Activated T-cell treated with anti-CD3 and anti-CD28 coated beads for 4 hours (primary cell): Measurements from ENCODE around the gene TNFRSF17.
A peak's percentile ranks its signal among the peaks of the same experiment; 100 is the strongest.
"Not testable (repeated sequence)": the region's sequence is repeated elsewhere in the genome, so short reads cannot be mapped to it uniquely, and the experiment has no call there.

Experiments
- DNase-seq: peaks from one replicate; pipeline ENCODE4 v3.0.0-alpha.2; 2020

The TNFRSF17 gene

GRCh38 chr16:11964761-11965551, at the start of gene TNFRSF17:
Gene TNFRSF17 (plus strand): TSS chr16:11965210. CDS start chr16:11965325, 115 bp downstream.
- no peak for DNase-seq

- DNase-seq = peak; percentile 98
Measured at GRCh38 chr16:11915644-11916523, 49.1 kb upstream of the TNFRSF17 start, which contains the start of gene GSPT1. Gene GSPT1 (minus strand): TSS chr16:11915956. CDS start chr16:11915720, 236 bp downstream.

- DNase-seq = no peak
Measured at GRCh38 chr16:11916524-11917285, 48.3 kb upstream of the TNFRSF17 start.

DNA sequence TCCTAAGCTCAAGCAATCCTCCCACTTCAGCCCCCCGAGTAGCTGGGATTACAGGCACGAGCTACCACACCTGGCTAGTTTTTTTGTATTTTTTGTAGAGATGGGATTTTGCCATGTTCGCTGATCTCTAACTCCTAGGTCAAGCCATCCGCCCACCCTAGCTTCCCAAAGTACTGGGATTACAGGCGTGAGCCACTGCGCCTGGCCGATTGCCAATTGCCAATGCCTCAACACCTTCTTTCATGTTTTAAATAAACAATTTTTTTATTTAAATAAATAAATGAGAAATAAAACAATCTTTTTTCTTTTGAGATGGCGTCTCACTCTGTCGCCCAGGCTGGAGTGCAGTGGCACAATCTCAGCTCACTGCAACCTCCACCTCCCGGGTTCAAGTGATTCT, 41.0 kb upstream of the TNFRSF17 start:
- DNase-seq = not testable (repeated sequence)

DNA sequence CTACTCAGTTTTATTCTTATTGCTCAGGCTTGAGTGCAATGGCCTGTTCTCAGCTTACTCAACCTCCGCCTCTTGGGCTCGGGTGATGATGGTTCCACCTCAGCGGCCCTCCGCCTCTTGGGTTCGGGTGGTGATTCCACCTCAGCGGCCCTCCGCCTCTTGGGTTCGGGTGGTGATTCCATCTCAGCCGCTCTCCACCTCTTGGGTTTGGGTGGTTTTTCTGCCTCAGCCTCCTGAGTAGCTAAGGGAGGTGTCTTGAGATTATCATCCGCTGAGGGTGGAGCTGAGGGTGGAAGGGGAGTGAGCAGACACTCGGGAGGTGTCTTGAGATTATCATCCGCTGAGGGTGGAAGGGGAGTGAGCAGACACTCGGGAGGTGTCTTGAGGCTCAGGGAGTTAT, 37.7 kb upstream of the TNFRSF17 start:
- DNase-seq = not testable (repeated sequence)

GRCh38 chr16:11941945-11942344, 23.1 kb upstream of the TNFRSF17 start, which contains the start of gene NPIPB2:
Gene NPIPB2 (minus strand): TSS chr16:11942045. CDS start chr16:11942045, 0 bp downstream.
- DNase-seq = not testable (repeated sequence)

DNA sequence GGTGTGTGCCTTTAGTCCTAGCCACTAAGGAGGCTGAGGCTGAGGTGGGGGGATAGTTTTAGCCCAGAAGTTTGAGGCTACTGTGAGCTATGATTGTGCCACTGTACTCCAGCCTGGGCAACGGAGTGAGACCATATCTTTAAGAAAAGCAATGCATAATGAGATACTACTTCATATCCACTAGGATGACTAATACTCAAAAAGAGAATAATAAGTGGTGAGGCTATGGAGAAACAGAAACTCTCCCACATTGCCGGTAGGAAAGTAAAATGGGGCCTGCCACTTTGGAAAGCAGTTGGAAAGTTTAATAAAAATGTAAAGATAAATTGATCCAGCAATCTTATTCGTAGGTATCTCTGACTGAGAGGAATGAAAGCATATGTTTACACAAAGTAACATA, 18.6 kb upstream of the TNFRSF17 start:
- no peak for DNase-seq

DNA sequence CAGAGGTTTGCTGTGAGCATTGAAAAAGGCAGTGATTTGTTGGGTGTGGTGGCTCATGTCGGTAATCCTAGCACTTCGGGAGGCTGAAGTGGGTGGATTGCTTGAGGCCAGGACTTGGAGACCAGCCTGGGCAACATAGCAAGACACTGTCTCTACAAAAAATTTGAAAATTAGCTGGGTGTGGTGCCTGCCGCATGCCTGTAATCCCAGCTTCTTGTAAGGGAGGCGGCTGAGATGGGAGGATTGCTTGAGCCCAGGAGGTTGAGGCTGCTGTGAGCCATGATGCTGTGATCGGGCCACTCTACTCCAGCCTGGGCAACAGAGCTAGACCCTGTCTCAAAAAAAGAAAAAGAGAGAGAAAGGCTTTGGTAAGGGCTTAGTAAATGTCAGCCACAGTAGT, 16.2 kb upstream of the TNFRSF17 start:
- DNase-seq = no peak

GRCh38 chr16:11949527-11949926, 15.5 kb upstream of the TNFRSF17 start:
- no peak for DNase-seq

GRCh38 chr16:11950388-11950787, 14.6 kb upstream of the TNFRSF17 start:
- no peak for DNase-seq

DNA sequence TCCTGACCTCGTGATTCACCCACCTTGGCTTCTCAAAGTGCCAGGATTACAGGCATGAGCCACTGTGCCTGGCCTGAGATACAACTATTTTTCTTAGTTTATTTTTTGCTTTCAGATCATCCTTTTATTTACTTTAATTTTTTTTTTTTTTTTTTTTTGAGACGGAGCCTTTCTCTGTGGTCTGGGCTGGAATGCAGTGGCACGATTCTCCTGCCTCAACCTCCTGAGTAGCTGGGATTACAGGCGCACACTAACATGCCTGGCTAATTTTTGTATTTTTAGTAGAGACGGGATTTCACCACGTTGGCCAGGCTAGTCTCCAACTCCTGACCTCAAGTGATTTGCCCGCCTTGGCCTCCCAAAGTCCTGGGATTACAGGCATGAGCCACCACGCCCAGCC, 11.4 kb upstream of the TNFRSF17 start:
- DNase-seq = not testable (repeated sequence)

- DNase-seq = no peak
Measured at GRCh38 chr16:11955713-11956123, 9.3 kb upstream of the TNFRSF17 start.

DNA sequence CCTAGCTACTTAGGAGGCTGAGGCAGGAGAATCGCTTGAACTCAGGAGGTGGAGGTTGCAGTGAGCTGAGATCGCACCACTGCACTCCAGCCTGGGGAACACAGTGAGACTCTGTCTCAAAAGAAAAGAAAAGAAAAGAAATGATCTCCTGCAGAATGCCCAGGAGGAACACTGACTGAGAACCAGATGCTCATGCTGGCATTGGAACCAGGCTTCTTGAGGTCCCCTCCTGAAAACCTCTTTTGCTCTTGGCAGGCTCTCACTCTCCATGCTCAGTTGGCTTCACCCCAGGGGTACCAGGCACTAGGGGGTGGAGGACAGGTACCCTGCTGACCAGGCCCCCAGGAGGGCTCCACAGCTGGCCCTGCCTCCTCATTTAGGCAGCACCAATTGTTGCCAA, 8.5 kb upstream of the TNFRSF17 start:
- DNase-seq = no peak

DNA sequence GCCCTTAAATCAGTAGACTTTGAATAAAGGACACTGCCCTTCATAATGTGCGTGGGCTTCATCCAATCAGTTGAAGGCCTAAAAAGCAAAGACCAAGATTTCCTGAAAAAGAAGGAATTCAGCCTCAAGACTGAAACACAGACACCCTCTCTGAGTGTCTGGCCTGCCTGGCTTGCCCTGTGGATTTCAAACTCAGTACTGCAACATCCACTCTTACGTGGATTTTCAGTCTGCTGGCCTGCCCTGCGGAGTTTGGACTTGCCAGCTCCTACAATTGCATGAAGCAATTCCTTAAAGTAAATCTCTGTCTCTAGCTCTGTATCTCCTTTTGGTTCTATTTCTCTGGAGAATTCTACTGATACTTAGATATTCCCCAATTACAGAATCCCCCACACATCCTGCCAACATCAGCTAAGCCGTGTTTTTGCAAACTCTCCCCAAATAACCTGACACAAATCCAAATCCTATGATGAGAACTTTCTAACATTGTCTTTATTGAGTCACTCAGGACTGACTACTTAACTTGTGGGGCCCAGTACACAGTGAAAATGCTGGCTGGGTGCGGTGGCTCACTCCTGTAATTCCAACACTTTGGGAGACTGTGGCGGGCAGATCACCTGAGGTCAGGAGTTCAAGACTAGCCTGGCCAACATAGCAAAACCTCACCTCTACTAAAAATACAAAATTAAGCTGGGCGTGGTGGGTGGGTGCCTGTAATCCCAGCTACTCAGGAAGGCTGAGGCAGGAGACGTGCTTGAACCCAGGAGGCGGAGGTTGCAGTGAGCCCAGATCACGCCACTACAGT, 7.2 kb upstream of the TNFRSF17 start:
- no peak for DNase-seq

- DNase-seq = not testable (repeated sequence)
Measured at GRCh38 chr16:11962457-11962856, 2.6 kb upstream of the TNFRSF17 start.

- DNase-seq = not testable (repeated sequence)
Measured at GRCh38 chr16:11962978-11963377, 2.0 kb upstream of the TNFRSF17 start.

DNA sequence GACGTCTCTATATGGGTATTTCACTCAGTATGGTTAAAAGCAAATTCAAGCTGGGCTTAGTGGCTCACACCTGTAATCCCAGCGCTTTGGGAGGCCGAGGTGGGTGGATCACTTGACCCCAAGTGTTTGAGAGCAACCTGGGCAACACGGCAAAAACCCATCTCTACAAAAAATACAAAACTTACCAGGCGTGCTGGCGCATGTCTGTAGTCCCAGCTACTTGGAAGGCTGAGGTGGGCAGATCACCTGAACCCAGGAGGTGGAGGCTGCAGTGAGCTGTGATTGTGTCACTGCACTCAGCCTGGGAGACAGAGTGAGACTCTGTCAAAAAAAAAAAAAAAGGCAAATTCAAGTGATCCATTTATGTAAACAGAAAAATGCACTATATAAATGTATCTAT, 1.3 kb upstream of the TNFRSF17 start:
- DNase-seq = no peak

GRCh38 chr16:11966173-11966572, 1.2 kb downstream of the TNFRSF17 start:
- no peak for DNase-seq

DNA sequence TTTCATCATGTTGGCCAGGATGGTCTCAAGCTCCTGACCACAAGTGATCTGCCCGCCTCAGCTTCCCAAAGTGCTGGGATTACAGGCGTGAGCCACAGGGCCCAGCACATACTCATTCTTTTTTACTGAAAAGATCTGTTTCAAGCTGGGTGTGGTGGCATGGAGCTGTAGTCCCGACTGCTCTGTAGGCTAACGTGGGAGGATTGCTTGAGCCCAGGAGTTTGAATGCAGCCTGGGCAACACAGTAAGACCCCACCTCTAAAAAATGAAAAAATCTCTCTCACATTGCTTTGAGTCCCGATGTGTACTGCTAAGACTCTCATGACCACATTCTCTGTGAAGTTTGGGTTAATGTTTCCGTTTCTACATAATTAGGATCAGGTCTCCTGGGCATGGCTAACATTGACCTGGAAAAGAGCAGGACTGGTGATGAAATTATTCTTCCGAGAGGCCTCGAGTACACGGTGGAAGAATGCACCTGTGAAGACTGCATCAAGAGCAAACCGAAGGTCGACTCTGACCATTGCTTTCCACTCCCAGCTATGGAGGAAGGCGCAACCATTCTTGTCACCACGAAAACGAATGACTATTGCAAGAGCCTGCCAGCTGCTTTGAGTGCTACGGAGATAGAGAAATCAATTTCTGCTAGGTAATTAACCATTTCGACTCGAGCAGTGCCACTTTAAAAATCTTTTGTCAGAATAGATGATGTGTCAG, 2.3 kb downstream of the TNFRSF17 start:
- DNase-seq = no peak

DNA sequence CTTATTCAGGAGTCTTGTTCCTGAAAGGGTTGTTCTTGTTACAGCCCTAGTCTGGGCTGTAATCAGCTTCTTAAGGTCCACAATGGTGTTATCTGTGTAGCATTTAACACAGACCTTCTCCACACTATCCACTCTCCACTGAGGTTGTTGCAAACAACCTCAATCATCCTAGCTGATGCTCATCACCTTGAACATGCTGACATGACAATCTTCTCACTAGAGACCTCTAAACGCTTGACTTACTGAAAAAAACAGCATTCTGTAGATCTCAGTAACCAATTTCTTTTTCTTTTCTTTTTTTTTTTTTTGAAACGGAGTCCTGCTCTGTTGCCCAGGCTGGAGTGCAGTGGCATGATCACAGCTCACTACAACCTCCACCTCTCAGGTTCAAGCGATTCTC, 3.6 kb downstream of the TNFRSF17 start:
- no peak for DNase-seq

- DNase-seq = not testable (repeated sequence)
Measured at GRCh38 chr16:11970292-11970691, 5.3 kb downstream of the TNFRSF17 start.
